GM04503 (cell line): Measurements from ENCODE around the gene WNT11.
"Not testable (repeated sequence)": the region's sequence is repeated elsewhere in the genome, so short reads cannot be mapped to it uniquely, and the experiment has no call there.

Experiments
- DNase-seq: peaks from one replicate; pipeline ENCODE4 v3.0.0-alpha.2; 2012; ENCODE audit warnings: low read depth

Gene WNT11

GRCh38 chr11:76201672-76202412 lies 4.5 kb downstream of the WNT11 start:
- no peak for DNase-seq

DNA sequence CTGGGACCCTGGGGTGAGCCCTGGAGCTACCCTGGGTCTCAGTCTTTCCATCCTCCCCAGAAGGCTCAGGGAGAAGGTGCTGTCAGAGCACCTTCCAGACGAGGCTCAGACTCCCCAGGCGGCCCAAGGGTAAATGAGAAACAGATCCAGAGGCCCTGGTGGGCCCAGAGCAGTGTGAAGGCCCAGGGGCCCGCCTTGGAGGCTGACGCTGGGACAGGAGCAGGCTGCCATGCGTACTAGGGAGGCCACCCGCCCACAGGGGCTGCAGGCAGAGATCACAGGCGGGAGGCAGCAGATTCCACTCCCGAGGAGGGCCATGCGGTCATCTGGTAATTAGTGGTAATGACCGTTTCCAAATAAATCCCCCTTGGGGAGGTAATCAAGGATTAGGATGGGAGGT lies 5.2 kb downstream of the WNT11 start:
- DNase-seq = no peak

DNA sequence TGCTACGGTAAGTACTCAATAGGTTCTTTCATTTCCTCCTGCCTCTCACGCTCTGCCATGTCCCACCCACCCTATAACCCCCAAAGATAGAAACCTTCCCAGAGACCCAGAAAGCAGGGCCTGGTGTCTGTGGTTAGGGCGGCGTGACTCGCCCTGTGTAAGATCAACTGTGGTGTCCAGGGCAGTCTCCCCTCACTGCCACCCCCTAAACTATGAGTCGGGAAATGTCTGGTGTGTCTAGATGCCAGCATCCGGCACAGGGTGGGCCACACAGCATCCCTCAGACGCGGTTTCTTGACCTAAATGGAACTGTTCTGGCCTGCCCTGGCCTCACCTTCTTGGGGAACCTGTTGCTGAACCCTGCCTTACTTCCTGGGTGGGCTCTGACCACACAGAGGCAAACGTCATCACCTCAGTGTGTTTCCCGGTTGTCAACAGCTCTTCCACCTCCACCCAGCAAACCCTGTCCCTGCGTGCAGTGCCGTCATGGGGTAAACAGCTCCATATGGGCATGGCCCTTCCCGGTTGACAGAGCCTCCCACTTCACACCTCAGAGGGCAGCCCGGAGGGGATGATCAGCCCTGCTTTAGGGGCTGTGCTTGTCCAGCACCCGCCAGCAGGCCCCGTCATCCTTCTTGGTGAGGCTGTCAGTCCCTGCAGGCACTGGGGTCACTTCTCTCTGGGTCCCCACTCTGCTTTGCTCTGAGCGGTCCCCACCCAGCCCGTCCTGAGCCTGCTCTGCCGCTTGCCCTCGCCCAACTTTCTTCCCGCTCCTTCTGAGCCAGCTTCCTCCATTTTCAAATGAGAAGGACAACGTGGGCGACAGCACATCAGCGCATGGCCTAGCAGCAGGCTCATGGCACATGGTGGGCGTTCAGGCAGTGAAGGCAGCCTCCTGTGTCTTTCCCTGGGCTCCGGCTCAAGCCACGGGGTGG lies 6.0 kb downstream of the WNT11 start:
- no peak for DNase-seq

- DNase-seq = not testable (repeated sequence)
These were observed 7.6 kb downstream of the WNT11 start for GRCh38 chr11:76198691-76199090.

DNA sequence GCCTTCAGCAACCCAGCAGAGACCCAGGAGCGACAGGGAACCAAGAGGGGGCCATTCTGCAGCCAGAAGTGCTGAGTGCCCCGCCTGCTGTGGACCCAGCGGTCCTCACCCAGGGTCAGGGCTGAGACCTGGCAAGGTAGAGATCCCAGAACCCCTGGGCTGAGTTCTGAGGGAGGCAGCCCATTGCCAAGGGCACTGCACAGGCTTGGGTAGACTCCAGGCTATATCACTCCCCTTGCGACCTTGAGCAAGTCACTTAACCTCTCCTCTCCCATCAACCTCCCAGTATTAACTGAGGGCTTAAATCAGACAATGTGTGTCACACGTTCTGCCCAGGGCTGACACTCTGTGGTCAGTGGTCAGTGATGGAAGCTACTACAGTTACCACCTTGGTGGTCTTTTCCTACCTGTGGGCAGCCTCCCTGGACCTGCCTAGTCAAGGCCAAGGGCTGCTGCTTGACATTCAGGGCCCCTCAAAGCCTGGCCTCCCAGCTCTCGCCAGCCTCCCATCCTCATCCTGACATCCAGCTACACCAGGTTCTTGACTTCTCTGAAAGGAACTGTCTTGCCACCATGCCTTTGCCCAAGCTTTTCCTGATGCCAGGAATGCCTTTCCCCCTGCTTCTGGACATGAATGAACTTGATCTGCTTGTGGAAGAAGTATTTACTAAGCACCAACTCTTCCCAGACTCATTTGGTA lies 8.2 kb downstream of the WNT11 start:
- DNase-seq = no peak

- DNase-seq = no peak
These were observed 9.0 kb downstream of the WNT11 start for GRCh38 chr11:76197332-76197731.

GRCh38 chr11:76196849-76197248 lies 9.5 kb downstream of the WNT11 start:
- no peak for DNase-seq

GRCh38 chr11:76194872-76195668 lies 11.2 kb downstream of the WNT11 start:
- no peak for DNase-seq

- DNase-seq = no peak
These were observed 13.1 kb downstream of the WNT11 start for GRCh38 chr11:76193219-76193618.

DNA sequence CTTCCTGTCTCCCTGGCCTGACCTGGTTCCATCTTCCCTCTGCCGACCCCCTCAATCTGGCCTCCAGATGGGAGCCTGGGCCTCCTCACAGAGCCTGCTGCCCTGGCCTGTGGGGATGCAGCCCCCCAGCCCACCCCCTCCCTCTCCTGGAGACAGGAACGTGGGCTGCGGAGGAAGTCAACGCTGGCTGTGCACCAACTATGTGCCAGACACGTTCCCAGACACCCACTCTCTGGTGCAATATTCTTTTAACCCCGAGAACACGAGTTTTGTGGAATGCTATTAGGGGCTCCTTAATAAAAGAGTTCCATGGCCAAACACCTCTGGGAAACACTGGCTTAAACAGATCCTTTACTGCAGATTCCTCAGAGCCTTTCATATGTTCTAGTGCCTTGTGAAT lies 15.9 kb downstream of the WNT11 start:
- DNase-seq = no peak

- no peak for DNase-seq
These were observed 16.6 kb downstream of the WNT11 start for GRCh38 chr11:76189682-76190081.

GRCh38 chr11:76188873-76189272 lies 17.4 kb downstream of the WNT11 start:
- no peak for DNase-seq

DNA sequence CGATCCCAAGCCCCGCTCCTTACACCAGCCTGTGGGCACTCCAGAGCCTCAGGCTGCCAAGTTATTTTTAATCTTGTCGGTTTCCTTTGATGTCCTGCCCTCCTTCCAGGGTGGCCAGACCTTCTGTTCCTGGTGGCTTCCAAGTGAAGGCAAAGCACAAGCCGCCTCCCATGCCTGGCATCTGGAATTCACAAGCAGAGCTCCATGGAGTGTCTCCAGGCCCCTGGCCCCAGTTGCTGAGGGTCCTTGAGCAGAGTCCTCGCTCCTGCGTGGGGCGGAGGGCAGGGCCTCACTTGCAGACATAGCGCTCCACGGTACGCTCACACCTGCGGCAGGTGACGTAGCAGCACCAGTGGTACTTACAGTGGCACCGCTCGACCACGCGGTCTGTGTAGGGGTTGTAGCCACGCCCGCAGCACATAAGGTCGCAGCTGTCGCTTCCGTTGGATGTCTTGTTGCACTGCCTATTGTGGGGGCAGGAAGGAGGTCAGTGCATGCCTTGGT lies 19.5 kb downstream of the WNT11 start:
- no peak for DNase-seq

DNA sequence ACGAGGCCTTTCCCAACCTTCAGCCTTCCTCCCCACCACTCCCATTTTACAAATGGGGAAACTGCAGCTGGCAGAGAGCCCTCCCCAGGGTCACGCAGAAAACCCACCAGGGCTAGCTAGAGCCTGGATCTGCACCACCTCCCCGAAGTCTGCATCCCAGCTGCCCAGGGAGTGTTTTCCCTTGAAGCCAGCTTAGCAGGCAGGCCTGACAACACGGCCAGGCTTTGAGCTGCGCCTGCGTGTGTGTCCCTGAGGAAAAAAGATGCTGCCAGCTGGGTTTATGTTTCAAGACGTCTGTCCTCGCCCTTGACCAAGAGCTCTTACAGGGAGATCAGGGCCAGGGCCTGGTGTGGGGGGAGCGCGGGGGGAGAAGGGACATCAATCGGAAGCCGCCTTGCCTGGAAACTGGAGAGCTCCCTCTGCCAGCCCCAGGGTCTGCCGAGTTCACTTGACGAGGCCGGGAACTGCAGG lies 20.3 kb downstream of the WNT11 start:
- no peak for DNase-seq

GRCh38 chr11:76185511-76185910 lies 20.8 kb downstream of the WNT11 start:
- DNase-seq = no peak

DNA sequence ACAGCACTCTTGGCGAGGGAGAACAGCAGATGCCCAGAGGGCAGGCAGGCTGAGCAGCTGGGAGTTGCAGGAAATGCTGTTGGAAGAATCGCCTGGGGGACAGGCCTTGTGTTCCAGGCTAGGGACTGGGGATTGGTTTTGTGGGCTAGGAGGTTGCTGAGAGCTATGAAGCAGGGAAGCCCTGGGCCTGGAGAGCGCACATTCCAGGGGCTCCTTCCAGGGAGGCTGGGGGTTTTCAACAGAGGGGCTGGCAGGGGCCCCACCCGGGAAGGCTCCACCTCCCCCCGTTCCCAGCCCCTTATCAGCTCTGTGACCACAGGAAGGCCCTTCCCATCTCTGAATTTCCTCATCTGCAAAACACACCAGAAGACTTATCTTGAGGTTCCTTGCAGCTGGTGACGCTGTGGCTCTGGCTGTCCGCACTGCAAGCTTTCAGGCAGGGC lies 21.7 kb downstream of the WNT11 start:
- no peak for DNase-seq

GRCh38 chr11:76181371-76181770 lies 24.9 kb downstream of the WNT11 start:
- DNase-seq = no peak

- no peak for DNase-seq
These were observed 27.2 kb downstream of the WNT11 start for GRCh38 chr11:76179147-76179546.

DNA sequence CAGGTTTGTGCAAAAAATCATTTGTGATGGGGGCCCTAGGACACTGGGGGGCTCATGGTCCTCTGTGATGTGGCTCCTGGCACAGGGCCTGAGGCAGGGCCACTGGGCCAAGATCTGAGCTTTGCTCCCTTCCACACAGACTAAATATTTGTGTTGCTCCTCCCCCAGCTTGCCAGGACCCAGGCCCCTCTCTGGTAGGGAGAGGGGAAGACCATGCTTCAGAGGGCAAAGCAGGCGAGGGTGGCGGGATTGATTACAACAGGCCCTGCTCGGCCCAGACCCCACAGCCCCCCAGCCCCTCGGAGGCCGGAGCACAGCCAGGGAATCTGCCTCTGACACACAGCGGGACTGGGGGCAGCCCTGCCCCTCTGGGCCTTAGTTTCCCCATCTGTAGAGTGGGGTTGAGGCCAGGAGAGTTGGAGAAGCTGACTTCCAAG lies 29.0 kb downstream of the WNT11 start:
- no peak for DNase-seq

- no peak for DNase-seq
These were observed 29.8 kb downstream of the WNT11 start for GRCh38 chr11:76176463-76176862.

DNA sequence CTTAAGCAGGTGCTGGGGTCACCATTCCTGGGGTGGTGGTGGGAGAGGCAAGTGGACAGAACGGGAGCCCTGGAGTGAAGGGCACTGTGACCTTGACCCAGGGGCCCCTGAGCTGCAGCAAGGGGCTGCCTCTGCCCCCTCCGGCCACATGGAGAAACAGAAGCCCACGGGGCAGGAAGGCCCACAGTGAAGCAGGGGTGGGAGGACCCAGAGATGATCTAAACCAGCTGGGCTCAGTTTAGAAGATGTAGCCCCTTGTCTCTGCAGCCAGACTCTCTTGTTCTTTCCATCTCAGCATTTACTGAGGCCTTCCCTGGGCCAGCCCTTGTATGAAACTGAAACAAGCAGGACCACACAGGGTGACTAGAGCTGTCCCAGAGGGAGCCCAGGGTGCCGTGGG lies 30.5 kb downstream of the WNT11 start:
- no peak for DNase-seq
